Calu3 (cell line): ENCODE measurements around the gene CDC14A. TPM values are rescaled to one million over a fixed set of nuclear protein-coding genes. Genes with fewer than 3 reads are reported as not detected.
A peak's percentile ranks its signal among the peaks of the same experiment; 100 is the strongest.

ENCODE experiments used
- BruUV-seq: library from RNA; stranded (reverse); fragments of 400-500 nt; replicated peaks from 2 replicates; lab custom pipeline; 2021; lab: Mats Ljungman, UMichigan
- CTCF ChIA-PET: fragments of 300-600 bp; sonication (Branson Sonifier 250); formaldehyde crosslinking; loops from one replicate; lab custom pipeline; 2022; ENCODE audit warnings: antibody characterized with exemption; lab: Charles Lee
- DNase-seq: peaks from one replicate; pipeline ENCODE4 v3.0.0; 2022
- H3K27ac Mint-ChIP-seq: one replicate; pipeline ENCODE4 v1.8.0; 2022; ENCODE audit warnings: mixed read lengths; ENCODE audit not compliant: unreplicated experiment
- H3K27me3 Mint-ChIP-seq: one replicate; pipeline ENCODE4 v1.8.0; 2022; ENCODE audit warnings: mixed read lengths; ENCODE audit not compliant: unreplicated experiment
- H3K36me3 Mint-ChIP-seq: one replicate; pipeline ENCODE4 v1.8.0; 2022; ENCODE audit warnings: mild to moderate bottlenecking, moderate library complexity, mixed read lengths; ENCODE audit not compliant: insufficient read depth, unreplicated experiment
- H3K4me1 Mint-ChIP-seq: one replicate; pipeline ENCODE4 v1.8.0; 2022; ENCODE audit warnings: mild to moderate bottlenecking, low read depth, mixed read lengths; ENCODE audit not compliant: unreplicated experiment
- H3K4me3 Mint-ChIP-seq: one replicate; pipeline ENCODE4 v1.8.0; 2022; ENCODE audit warnings: mild to moderate bottlenecking, low read depth, moderate library complexity, mixed read lengths; ENCODE audit not compliant: unreplicated experiment
- H3K9me3 Mint-ChIP-seq: one replicate; pipeline ENCODE4 v1.8.0; 2022; ENCODE audit warnings: low read depth, mixed read lengths; ENCODE audit not compliant: unreplicated experiment
- intact Hi-C: fragments of 100-400 bp; cut with micrococcal nuclease; formaldehyde crosslinking; loops from one replicate; pipeline ENCODE4 v1.10.0; 2022; ENCODE audit not compliant: unreplicated experiment
- total RNA-seq: library from RNA; stranded (reverse); gene quantifications from 2 replicates; pipeline ENCODE4 v1.2.3, GENCODE V29; 2022
- TF ChIP-seq, protein P1 (sequence below): fragments of 200-600 bp; IDR thresholded peaks from one replicate; pipeline ENCODE4 v1.8.0; 2022; ENCODE audit warnings: antibody characterized with exemption; ENCODE audit not compliant: unreplicated experiment

The CDC14A gene
- total RNA-seq, 1 experiment from 2014 or later: 8.5 TPM

DNA sequence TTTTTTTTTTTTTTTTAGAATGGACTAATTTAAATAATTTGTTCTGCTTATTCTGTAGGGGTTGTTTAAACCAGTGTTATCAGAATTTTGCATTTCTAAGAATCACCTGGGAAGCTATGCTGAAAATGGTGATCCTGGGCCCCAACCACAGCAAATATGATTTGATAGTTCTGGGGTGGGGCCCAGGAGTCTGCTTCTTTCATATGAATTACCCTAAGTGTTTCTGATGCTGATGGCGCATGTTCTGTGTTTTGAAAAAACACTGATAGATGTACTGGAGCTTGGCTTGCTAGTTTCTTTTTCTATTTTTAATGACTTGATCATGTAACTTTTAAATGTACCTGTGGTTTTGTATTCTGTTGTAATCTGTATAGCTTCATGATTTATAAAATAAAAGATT lies 89.3 kb downstream of the CDC14A start:
- TF ChIP-seq, protein P1, sequence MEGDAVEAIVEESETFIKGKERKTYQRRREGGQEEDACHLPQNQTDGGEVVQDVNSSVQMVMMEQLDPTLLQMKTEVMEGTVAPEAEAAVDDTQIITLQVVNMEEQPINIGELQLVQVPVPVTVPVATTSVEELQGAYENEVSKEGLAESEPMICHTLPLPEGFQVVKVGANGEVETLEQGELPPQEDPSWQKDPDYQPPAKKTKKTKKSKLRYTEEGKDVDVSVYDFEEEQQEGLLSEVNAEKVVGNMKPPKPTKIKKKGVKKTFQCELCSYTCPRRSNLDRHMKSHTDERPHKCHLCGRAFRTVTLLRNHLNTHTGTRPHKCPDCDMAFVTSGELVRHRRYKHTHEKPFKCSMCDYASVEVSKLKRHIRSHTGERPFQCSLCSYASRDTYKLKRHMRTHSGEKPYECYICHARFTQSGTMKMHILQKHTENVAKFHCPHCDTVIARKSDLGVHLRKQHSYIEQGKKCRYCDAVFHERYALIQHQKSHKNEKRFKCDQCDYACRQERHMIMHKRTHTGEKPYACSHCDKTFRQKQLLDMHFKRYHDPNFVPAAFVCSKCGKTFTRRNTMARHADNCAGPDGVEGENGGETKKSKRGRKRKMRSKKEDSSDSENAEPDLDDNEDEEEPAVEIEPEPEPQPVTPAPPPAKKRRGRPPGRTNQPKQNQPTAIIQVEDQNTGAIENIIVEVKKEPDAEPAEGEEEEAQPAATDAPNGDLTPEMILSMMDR: no peak
- H3K9me3 Mint-ChIP-seq: no peaks in the 10 kb centered on the region
- CTCF ChIA-PET: no interaction called here
- DNase-seq: no peak
- H3K4me1 Mint-ChIP-seq: no peaks in the 10 kb centered on the region
- H3K27me3 Mint-ChIP-seq: no peaks in the 10 kb centered on the region
- BruUV-seq: no TSS peak
- H3K36me3 Mint-ChIP-seq: no peaks in the 10 kb centered on the region
- no peak overlapping the region for H3K27ac Mint-ChIP-seq
- intact Hi-C loops: no loop called here
- no peak overlapping the region for H3K4me3 Mint-ChIP-seq

DNA sequence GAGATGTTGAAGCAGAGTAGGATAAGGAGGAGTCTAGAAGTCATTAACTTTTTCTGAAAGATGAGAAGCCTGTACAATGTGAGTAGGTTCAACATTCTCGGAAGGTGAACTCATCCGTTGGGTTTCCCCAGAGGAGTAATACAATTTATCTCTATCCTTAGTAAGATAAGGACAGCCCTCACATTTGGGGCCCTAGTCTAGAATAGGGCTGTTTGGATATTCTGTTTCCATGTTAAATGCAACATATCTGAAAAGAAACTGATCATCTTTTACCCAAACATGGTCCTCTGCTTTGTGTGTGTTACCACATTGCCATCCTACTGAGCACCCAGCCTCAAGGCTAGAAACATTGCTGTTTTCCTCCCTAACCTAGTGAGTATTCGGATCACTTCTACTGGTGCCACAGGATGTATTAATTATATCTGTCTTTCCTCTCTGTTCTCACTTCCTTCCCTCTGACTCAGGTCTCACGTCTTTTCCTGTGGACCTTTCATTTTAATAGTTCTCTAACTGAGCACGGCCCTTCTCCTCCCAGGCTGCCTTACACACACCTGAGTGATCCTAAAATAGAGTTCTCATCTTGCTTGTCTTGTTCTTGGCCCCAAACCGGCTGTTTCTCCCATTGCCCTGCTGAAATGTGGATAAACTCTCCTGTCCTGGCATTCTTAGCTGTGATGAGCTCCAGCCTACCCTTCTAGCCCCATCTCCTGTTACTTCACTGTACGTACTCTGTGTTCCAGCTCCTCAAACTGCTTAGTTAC lies 91.7 kb downstream of the CDC14A start:
- Mint-ChIP-seq H3K27ac (no peak overlapping the region), H3K4me1 (no peaks in the 10 kb centered on the region), H3K27me3 (no peaks in the 10 kb centered on the region), H3K4me3 (no peak overlapping the region), H3K36me3 (no peaks in the 10 kb centered on the region), H3K9me3 (no peaks in the 10 kb centered on the region)
- no peak for DNase-seq
- intact Hi-C loops: no loop called here
- CTCF ChIA-PET: no interaction called here
- BruUV-seq: no TSS peak
- TF ChIP-seq, protein P1: no peak

DNA sequence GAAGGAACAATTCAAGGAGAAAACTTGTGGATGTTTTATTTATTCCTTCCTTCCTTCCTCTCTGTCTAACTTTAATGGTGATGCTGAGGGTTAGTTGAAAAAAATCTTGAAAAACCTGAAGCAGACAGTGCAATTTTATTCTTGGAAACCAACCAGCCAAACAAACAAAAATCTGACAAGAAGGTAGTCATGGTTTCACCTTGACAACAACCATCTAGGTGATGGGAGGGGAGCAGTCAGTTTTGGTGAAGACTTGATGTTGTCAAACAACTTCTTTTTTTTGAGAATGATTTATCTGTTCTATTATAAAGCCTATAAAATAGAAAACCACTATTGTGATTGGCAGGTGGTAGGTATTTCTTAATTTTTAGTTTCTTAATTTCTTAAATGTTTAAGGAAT lies 93.3 kb downstream of the CDC14A start:
- BruUV-seq: no TSS peak
- no peaks in the 10 kb centered on the region for H3K4me1 Mint-ChIP-seq
- TF ChIP-seq, protein P1: no peak
- no peak overlapping the region for H3K4me3 Mint-ChIP-seq
- H3K9me3 Mint-ChIP-seq: no peaks in the 10 kb centered on the region
- H3K27me3 Mint-ChIP-seq: no peaks in the 10 kb centered on the region
- intact Hi-C loops: no loop called here
- no peak for DNase-seq
- no peak overlapping the region for H3K27ac Mint-ChIP-seq
- no peaks in the 10 kb centered on the region for H3K36me3 Mint-ChIP-seq
- CTCF ChIA-PET: no interaction called here

DNA sequence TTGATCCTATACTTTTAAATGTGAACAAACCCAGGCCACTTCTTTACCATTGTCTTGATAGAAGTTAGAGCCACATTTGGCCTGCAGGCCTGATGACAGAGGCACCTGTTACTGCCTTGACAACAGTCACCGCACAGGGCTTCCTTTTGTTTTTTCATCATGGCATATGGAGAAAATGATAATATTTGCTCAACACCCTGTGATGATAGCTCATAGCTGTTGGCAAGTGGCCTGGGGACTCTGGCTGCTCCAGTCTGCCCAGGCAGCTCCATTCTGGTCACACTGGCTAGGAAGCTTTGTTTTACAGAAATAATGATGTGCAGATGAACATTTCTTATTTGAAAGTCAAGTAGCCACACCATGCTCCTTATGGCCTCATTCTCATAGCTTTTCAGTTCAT lies 96.1 kb downstream of the CDC14A start:
- TF ChIP-seq, protein P1: no peak
- H3K36me3 Mint-ChIP-seq: no peaks in the 10 kb centered on the region
- intact Hi-C loops: no loop called here
- no peak overlapping the region for H3K4me3 Mint-ChIP-seq
- no peaks in the 10 kb centered on the region for H3K9me3 Mint-ChIP-seq
- H3K4me1 Mint-ChIP-seq: no peaks in the 10 kb centered on the region
- CTCF ChIA-PET: interaction anchor here (0.8 to 0.9 kb wide), 2 partner anchors 17 to 96 kb away, joined by 3 read pairs; partner anchors contain the start of gene CDC14A
- H3K27ac Mint-ChIP-seq: no peak overlapping the region
- BruUV-seq: no TSS peak
- H3K27me3 Mint-ChIP-seq: no peaks in the 10 kb centered on the region
- peak; percentile 0 for DNase-seq
